GM23338 (cell line): ENCODE data around the gene SLC2A6. TPM values are rescaled to one million over a fixed set of nuclear protein-coding genes. Genes with fewer than 3 reads are reported as not detected.
A peak's percentile ranks its signal among the peaks of the same experiment; 100 is the strongest.

Source experiments
- ATAC-seq: fragments of 200-7000 bp; cut with Tn5 transposase; 3 replicates; pipeline ENCODE4 v1.9.1; 2020
- DNase-seq: peaks from one replicate; pipeline ENCODE4 v3.0.0-alpha.2; 2015; ENCODE audit warnings: low spot score
- H2AFZ ChIP-seq: fragments of 200-600 bp; sonication (generic); 2 replicates; pipeline ENCODE4 v1.8.0; 2016; ENCODE audit warnings: antibody characterized with exemption, mild to moderate bottlenecking, moderate library complexity
- H3F3A ChIP-seq: fragments of 200-600 bp; sonication (generic); replicated peaks from 2 replicates; pipeline ENCODE4 v1.8.0; 2017; ENCODE audit warnings: antibody characterized with exemption, mixed run types, low read depth
- H3K27ac ChIP-seq: fragments of 200-600 bp; sonication (generic); 2 replicates; pipeline ENCODE4 v1.6.1; 2016; ENCODE audit warnings: low read depth
- H3K27me3 ChIP-seq: fragments of 200-600 bp; sonication (generic); 2 replicates; pipeline ENCODE4 v1.8.0; 2016; ENCODE audit warnings: mild to moderate bottlenecking, mixed run types, moderate library complexity; ENCODE audit not compliant: insufficient read depth
- H3K36me3 ChIP-seq: fragments of 200-600 bp; sonication (generic); 2 replicates; pipeline ENCODE4 v1.8.0; 2016; ENCODE audit warnings: mild to moderate bottlenecking; ENCODE audit not compliant: insufficient read depth
- H3K4me1 ChIP-seq: fragments of 200-600 bp; sonication (generic); 2 replicates; pipeline ENCODE4 v1.8.0; 2016; ENCODE audit warnings: mild to moderate bottlenecking, moderate library complexity; ENCODE audit not compliant: insufficient read depth
- H3K4me2 ChIP-seq: fragments of 200-600 bp; sonication (generic); 2 replicates; pipeline ENCODE4 v1.7.1; 2017; ENCODE audit warnings: mixed run types
- H3K4me3 ChIP-seq: fragments of 200-600 bp; sonication (generic); 2 replicates; pipeline ENCODE4 v1.6.1; 2016; ENCODE audit warnings: mixed run types
- H3K79me2 ChIP-seq: fragments of 200-600 bp; sonication (generic); replicated peaks from 2 replicates; pipeline ENCODE4 v1.8.0; 2017; ENCODE audit warnings: mild to moderate bottlenecking; ENCODE audit not compliant: insufficient read depth
- H3K9me2 ChIP-seq: fragments of 200-600 bp; sonication (generic); 2 replicates; pipeline ENCODE4 v1.8.0; 2017; ENCODE audit not compliant: insufficient read depth
- H4K20me1 ChIP-seq: fragments of 200-600 bp; sonication (generic); replicated peaks from 2 replicates; pipeline ENCODE4 v1.8.0; 2017; ENCODE audit warnings: mild to moderate bottlenecking; ENCODE audit not compliant: insufficient read depth
- H3K27ac Mint-ChIP-seq: 2 replicates; pipeline ENCODE4 v1.8.0; 2020; ENCODE audit warnings: inconsistent platforms, mild to moderate bottlenecking, moderate library complexity, mixed read lengths
- H3K27me3 Mint-ChIP-seq: 3 replicates; pipeline ENCODE4 v1.8.0; 2022; ENCODE audit warnings: low read depth, mild to moderate bottlenecking, moderate library complexity, mixed read lengths, inconsistent platforms; ENCODE audit not compliant: insufficient read depth, poor library complexity
- H3K36me3 Mint-ChIP-seq: 3 replicates; pipeline ENCODE4 v1.8.0; 2021; ENCODE audit warnings: low read depth, mild to moderate bottlenecking, inconsistent platforms, moderate library complexity, mixed read lengths
- H3K4me1 Mint-ChIP-seq: 3 replicates; pipeline ENCODE4 v1.8.0; 2020; ENCODE audit warnings: mild to moderate bottlenecking, inconsistent platforms, mixed read lengths
- H3K4me3 Mint-ChIP-seq: 3 replicates; pipeline ENCODE4 v1.8.0; 2021; ENCODE audit warnings: moderate library complexity, mild to moderate bottlenecking, inconsistent platforms, mixed read lengths
- H3K9me3 Mint-ChIP-seq: 3 replicates; pipeline ENCODE4 v1.8.0; 2020; ENCODE audit warnings: moderate library complexity, mild to moderate bottlenecking, inconsistent platforms, mixed read lengths
- EZH2 ChIP-seq: fragments of 200-600 bp; sonication (generic); IDR thresholded peaks from one replicate; pipeline ENCODE4 v1.8.0; 2017; ENCODE audit warnings: antibody characterized with exemption, mild to moderate bottlenecking, low read depth; ENCODE audit not compliant: unreplicated experiment
- EZH2phosphoT487 ChIP-seq: fragments of 200-600 bp; sonication (generic); IDR thresholded peaks from one replicate; pipeline ENCODE4 v1.8.1; 2018; ENCODE audit warnings: antibody characterized with exemption; ENCODE audit not compliant: unreplicated experiment
- JUNB ChIP-seq: IDR thresholded peaks from one replicate; pipeline ENCODE4 v1.6.1; 2016; ENCODE audit warnings: antibody characterized with exemption; ENCODE audit not compliant: unreplicated experiment
- NANOG ChIP-seq: IDR thresholded peaks from 2 replicates; pipeline ENCODE4 v1.6.1; 2016; ENCODE audit warnings: antibody characterized with exemption, borderline replicate concordance
- POLR2AphosphoS5 ChIP-seq: IDR thresholded peaks from 2 replicates; pipeline ENCODE4 v1.6.1; 2016; ENCODE audit warnings: antibody characterized with exemption, low read depth
- STAT1 ChIP-seq: IDR thresholded peaks from one replicate; pipeline ENCODE4 v1.6.1; 2016; ENCODE audit warnings: antibody characterized with exemption; ENCODE audit not compliant: unreplicated experiment
- ZNF114 ChIP-seq: fragments of 250-450 bp; sonication (Bioruptor Pico); IDR thresholded peaks from 2 replicates; pipeline ENCODE4 v1.5.0; 2020; ENCODE audit warnings: mild to moderate bottlenecking, moderate library complexity
- ZNF331 ChIP-seq: fragments of 250-450 bp; sonication (Bioruptor Pico); IDR thresholded peaks from 2 replicates; pipeline ENCODE4 v1.5.0; 2020; ENCODE audit warnings: low read depth, mild to moderate bottlenecking, moderate library complexity
- polyA plus RNA-seq: library from polyadenylated mRNA; unstranded; fragments of >200 nt; fragmentation: Nextera tagmentation; extraction: Ambion mirVana; gene quantifications from 2 replicates; pipeline ENCODE4 v1.2.1, GENCODE V29; 2016
- total RNA-seq: library from RNA; depleted of rRNA; stranded (reverse); fragments of >200 nt; shearing (Covaris generic); gene quantifications from 2 replicates; pipeline ENCODE4 v1.2.3, GENCODE V29; 2014
- TF ChIP-seq, protein P1 (sequence below), 2 experiments: fragments of 200-600 bp in 1 of 2; sonication (generic) in 1 of 2; conservative IDR thresholded peaks; 2 replicates each; pipeline versions ENCODE4 v1.5.1 to v1.6.1; 2016 to 2017; ENCODE audit warnings: antibody characterized with exemption in 2 of 2, low read depth in 2 of 2, mild to moderate bottlenecking in 2 of 2, moderate library complexity in 1 of 2
- TF ChIP-seq, protein P2 (sequence below): fragments of 250-450 bp; sonication (Bioruptor Pico); IDR thresholded peaks from 2 replicates; pipeline ENCODE4 v1.5.0; 2020; ENCODE audit warnings: mild to moderate bottlenecking, moderate library complexity

SLC2A6 gene
- total and polyA plus RNA-seq, 2 experiments from 2014 or later = 17.5 to 39.3 TPM

- no peaks in the 10 kb centered on the region for H3F3A ChIP-seq
- TF ChIP-seq, protein P1, sequence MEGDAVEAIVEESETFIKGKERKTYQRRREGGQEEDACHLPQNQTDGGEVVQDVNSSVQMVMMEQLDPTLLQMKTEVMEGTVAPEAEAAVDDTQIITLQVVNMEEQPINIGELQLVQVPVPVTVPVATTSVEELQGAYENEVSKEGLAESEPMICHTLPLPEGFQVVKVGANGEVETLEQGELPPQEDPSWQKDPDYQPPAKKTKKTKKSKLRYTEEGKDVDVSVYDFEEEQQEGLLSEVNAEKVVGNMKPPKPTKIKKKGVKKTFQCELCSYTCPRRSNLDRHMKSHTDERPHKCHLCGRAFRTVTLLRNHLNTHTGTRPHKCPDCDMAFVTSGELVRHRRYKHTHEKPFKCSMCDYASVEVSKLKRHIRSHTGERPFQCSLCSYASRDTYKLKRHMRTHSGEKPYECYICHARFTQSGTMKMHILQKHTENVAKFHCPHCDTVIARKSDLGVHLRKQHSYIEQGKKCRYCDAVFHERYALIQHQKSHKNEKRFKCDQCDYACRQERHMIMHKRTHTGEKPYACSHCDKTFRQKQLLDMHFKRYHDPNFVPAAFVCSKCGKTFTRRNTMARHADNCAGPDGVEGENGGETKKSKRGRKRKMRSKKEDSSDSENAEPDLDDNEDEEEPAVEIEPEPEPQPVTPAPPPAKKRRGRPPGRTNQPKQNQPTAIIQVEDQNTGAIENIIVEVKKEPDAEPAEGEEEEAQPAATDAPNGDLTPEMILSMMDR (conservative IDR thresholded peaks at IDR 0.05; ENCODE audit: low read depth in 2 of 2) = peak; percentile 38 to 63; a peak in 3 of 4 replicates
- no peak for TF ChIP-seq EZH2
- no peaks in the 10 kb centered on the region for H3K79me2 ChIP-seq
- H3K4me1 ChIP-seq = no peaks in the 10 kb centered on the region
- H3K27me3 Mint-ChIP-seq = peaks cover 6% of the 10 kb centered on the region
- H3K36me3 ChIP-seq = no peaks in the 10 kb centered on the region
- no peaks in the 10 kb centered on the region; the same call in 2 of the 3 replicates for H3K9me3 Mint-ChIP-seq
- H3K4me1 Mint-ChIP-seq = no peaks in the 10 kb centered on the region
- DNase-seq (peak; percentile 37), ATAC-seq (peak; percentile 59)
- H3K4me3 Mint-ChIP-seq = no peak overlapping the region
- no peak overlapping the region for H3K27ac Mint-ChIP-seq
- no peak overlapping the region for H3K4me3 ChIP-seq
- no peak overlapping the region for H2AFZ ChIP-seq
- no peaks in the 10 kb centered on the region for H3K9me2 ChIP-seq
- H3K27ac ChIP-seq = no peak overlapping the region
- H3K36me3 Mint-ChIP-seq = no peaks in the 10 kb centered on the region
- H3K4me2 ChIP-seq = no peak overlapping the region
- H3K27me3 ChIP-seq = no peaks in the 10 kb centered on the region
- no peaks in the 10 kb centered on the region for H4K20me1 ChIP-seq
Measured at GRCh38 chr9:133437753-133438531, 41.0 kb downstream of the SLC2A6 start.

DNA sequence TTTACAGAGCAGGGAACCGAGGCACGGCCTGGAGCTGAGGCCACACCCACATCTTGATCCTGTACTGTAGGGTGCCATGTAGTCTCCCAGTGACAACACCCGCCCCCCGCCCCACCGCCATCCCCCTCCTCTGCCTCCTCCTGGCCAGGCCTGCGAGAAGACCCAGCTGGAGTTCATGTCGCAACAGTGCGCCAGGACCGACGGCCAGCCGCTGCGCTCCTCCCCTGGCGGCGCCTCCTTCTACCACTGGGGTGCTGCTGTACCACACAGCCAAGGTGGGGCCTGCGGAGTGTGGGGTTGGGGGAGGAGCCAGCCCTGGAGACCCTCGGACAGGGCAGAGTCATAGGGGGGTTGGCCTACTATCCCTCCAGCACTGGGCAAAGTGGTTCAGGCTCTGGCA lies 42.2 kb downstream of the SLC2A6 start:
- Histone ChIP-seq H3K36me3 (no peaks in the 10 kb centered on the region), H3K27me3 (no peaks in the 10 kb centered on the region), H4K20me1 (no peaks in the 10 kb centered on the region), H2AFZ (no peak overlapping the region), H3K4me1 (no peaks in the 10 kb centered on the region), H3K4me3 (no peak overlapping the region), H3K4me2 (no peak overlapping the region), H3F3A (no peaks in the 10 kb centered on the region), H3K27ac (no peak overlapping the region), H3K79me2 (no peaks in the 10 kb centered on the region), H3K9me2 (no peaks in the 10 kb centered on the region)
- H3K9me3 Mint-ChIP-seq = no peaks in the 10 kb centered on the region; the same call in 2 of the 3 replicates
- no peak for DNase-seq
- no peaks in the 10 kb centered on the region for H3K4me1 Mint-ChIP-seq
- H3K4me3 Mint-ChIP-seq = no peak overlapping the region
- ATAC-seq = peak; percentile 28; the same call in 2 of the 3 replicates
- H3K27me3 Mint-ChIP-seq = peaks cover 9% of the 10 kb centered on the region
- H3K36me3 Mint-ChIP-seq = no peaks in the 10 kb centered on the region
- no peak overlapping the region for H3K27ac Mint-ChIP-seq
- TF ChIP-seq, protein P1 (conservative IDR thresholded peaks at IDR 0.05; ENCODE audit: low read depth in 2 of 2) = no peak
- TF ChIP-seq POLR2AphosphoS5 (no peak), ZNF114 (CRISPR knock-in tag) (no peak), STAT1 (no peak), ZNF331 (CRISPR knock-in tag) (no peak), EZH2phosphoT487 (no peak), NANOG (no peak), JUNB (no peak)
- TF ChIP-seq, protein P2, sequence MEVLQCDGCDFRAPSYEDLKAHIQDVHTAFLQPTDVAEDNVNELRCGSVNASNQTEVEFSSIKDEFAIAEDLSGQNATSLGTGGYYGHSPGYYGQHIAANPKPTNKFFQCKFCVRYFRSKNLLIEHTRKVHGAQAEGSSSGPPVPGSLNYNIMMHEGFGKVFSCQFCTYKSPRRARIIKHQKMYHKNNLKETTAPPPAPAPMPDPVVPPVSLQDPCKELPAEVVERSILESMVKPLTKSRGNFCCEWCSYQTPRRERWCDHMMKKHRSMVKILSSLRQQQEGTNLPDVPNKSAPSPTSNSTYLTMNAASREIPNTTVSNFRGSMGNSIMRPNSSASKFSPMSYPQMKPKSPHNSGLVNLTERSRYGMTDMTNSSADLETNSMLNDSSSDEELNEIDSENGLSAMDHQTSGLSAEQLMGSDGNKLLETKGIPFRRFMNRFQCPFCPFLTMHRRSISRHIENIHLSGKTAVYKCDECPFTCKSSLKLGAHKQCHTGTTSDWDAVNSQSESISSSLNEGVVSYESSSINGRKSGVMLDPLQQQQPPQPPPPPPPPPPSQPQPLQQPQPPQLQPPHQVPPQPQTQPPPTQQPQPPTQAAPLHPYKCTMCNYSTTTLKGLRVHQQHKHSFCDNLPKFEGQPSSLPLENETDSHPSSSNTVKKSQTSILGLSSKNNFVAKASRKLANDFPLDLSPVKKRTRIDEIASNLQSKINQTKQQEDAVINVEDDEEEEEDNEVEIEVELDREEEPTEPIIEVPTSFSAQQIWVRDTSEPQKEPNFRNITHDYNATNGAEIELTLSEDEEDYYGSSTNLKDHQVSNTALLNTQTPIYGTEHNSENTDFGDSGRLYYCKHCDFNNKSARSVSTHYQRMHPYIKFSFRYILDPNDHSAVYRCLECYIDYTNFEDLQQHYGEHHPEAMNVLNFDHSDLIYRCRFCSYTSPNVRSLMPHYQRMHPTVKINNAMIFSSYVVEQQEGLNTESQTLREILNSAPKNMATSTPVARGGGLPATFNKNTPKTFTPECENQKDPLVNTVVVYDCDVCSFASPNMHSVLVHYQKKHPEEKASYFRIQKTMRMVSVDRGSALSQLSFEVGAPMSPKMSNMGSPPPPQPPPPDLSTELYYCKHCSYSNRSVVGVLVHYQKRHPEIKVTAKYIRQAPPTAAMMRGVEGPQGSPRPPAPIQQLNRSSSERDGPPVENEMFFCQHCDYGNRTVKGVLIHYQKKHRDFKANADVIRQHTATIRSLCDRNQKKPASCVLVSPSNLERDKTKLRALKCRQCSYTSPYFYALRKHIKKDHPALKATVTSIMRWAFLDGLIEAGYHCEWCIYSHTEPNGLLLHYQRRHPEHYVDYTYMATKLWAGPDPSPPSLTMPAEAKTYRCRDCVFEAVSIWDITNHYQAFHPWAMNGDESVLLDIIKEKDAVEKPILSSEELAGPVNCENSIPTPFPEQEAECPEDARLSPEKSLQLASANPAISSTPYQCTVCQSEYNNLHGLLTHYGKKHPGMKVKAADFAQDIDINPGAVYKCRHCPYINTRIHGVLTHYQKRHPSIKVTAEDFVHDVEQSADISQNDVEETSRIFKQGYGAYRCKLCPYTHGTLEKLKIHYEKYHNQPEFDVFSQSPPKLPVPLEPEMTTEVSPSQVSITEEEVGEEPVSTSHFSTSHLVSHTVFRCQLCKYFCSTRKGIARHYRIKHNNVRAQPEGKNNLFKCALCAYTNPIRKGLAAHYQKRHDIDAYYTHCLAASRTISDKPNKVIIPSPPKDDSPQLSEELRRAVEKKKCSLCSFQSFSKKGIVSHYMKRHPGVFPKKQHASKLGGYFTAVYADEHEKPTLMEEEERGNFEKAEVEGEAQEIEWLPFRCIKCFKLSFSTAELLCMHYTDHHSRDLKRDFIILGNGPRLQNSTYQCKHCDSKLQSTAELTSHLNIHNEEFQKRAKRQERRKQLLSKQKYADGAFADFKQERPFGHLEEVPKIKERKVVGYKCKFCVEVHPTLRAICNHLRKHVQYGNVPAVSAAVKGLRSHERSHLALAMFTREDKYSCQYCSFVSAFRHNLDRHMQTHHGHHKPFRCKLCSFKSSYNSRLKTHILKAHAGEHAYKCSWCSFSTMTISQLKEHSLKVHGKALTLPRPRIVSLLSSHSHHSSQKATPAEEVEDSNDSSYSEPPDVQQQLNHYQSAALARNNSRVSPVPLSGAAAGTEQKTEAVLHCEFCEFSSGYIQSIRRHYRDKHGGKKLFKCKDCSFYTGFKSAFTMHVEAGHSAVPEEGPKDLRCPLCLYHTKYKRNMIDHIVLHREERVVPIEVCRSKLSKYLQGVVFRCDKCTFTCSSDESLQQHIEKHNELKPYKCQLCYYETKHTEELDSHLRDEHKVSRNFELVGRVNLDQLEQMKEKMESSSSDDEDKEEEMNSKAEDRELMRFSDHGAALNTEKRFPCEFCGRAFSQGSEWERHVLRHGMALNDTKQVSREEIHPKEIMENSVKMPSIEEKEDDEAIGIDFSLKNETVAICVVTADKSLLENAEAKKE (CRISPR knock-in tag) = no peak
